Measurements from ENCODE around the gene DR1.
"Not testable (repeated sequence)": the region's sequence is repeated elsewhere in the genome, so short reads cannot be mapped to it uniquely, and the experiment has no call there.

Gene DR1

DNA sequence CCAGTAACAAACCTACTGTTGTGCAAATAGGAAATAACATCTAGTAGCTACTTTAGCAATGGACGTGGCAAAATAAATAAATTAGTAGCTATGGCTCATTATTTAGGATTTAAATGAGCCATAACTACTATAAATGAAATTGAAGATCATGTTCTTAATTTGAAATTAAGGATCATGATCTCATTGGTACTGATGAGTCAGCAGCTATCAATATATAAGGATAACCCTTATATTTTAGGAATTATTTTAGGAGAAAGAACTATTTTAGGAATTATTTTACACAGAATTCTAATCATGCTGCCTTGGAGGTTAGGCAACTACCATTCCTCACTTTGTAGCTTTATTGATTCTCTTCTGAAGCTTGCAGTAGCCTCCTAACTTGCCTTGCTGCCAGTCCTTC is 24.0 kb downstream of the DR1 start:
- TF ChIP-seq, protein P1, sequence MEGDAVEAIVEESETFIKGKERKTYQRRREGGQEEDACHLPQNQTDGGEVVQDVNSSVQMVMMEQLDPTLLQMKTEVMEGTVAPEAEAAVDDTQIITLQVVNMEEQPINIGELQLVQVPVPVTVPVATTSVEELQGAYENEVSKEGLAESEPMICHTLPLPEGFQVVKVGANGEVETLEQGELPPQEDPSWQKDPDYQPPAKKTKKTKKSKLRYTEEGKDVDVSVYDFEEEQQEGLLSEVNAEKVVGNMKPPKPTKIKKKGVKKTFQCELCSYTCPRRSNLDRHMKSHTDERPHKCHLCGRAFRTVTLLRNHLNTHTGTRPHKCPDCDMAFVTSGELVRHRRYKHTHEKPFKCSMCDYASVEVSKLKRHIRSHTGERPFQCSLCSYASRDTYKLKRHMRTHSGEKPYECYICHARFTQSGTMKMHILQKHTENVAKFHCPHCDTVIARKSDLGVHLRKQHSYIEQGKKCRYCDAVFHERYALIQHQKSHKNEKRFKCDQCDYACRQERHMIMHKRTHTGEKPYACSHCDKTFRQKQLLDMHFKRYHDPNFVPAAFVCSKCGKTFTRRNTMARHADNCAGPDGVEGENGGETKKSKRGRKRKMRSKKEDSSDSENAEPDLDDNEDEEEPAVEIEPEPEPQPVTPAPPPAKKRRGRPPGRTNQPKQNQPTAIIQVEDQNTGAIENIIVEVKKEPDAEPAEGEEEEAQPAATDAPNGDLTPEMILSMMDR (IDR thresholded peaks at IDR 0.05; ENCODE audit: low read depth, low read length), result no peak
- no peak overlapping the region for H3K4me3 ChIP-seq (replicated peaks in 1 of 2; ENCODE audit: low read depth in 2 of 2, low read length in 2 of 2)
- no peak for DNase-seq (ENCODE audit: low read depth in 2 of 2)

DNA sequence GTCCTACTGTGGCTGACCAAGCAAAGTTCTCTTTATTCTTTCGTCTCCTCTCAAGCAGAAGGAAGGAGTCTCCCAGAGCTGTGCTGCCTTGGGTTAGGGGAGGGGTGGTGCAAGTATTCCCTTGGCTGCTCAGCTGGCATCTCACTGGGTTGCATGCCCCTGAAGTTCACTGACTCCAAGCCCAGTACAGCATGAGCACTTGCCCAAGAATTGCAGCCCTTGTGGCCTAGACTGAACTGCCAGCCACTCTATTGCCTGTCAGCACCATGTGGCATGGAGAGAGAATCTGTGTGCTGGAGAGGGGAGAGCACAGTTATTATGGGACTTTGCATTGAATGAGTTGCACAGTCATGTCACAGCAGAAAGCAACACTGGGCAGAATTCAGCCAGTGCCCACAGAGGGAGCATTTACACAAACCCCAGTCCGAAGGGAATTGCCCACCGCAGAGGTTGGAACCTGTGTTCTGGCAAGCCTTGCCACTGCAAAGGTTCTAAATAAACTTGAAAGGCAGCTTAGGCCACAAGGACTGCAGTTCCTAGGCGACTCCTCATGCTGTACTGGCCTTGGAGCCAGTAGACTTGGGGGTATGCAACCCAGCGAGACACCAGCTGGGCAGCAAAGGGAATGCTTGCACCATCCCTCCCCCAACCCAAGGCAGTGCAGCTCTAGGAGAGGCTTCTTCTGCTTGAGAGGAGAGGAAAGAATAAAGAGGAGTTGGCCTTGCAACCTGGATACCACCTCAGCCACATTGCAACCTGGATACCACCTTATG is 28.8 kb downstream of the DR1 start:
- TF ChIP-seq, protein P1 (IDR thresholded peaks at IDR 0.05; ENCODE audit: low read depth, low read length), result no peak
- no peak overlapping the region for H3K4me3 ChIP-seq (replicated peaks in 1 of 2; ENCODE audit: low read depth in 2 of 2, low read length in 2 of 2)
- DNase-seq (ENCODE audit: low read depth in 2 of 2), result no peak

DNA sequence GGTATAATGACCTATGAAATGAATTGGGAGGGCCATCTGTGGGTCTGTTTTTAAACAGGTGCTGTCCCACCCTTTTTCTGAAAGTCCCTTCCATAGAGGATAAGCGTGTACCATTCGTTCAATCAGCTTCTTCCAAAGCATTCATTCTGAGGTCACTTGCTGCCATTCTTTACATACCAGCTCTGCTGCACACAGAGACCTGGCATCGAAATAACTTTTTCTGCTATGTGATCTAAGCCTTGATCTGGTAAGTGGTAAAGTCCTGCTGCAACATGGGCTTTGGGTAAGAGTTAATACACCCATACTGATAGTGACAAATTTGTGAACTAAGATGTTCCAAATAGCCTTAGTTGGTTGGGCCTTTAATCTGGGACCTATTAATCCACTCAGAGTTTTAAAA is 38.9 kb downstream of the DR1 start:
- TF ChIP-seq, protein P1 (IDR thresholded peaks at IDR 0.05; ENCODE audit: low read depth, low read length), result no peak
- DNase-seq (ENCODE audit: low read depth in 2 of 2), result no peak
- H3K4me3 ChIP-seq (replicated peaks in 1 of 2; ENCODE audit: low read depth in 2 of 2, low read length in 2 of 2), result no peak overlapping the region

DNA sequence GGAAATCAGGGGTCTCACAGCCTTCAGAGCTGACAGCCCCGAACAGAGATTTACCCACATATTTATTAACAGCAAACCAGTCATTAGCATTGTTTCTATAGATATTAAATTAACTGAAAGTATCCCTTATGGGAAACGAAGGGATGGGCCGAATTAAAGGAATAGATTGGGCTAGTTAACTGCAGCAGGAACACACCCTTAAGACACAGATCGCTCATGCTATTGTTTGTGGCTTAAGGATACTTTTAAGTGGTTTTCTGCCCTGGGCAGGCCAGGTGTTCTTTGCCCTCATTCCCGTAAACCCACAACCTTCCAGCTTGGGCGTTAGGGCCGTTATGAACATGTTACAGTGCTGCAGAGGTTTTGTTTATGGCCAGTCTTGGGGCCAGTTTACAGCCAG is 40.6 kb downstream of the DR1 start:
- not testable (repeated sequence) for H3K4me3 ChIP-seq (replicated peaks in 1 of 2; ENCODE audit: low read depth in 2 of 2, low read length in 2 of 2)

DNA sequence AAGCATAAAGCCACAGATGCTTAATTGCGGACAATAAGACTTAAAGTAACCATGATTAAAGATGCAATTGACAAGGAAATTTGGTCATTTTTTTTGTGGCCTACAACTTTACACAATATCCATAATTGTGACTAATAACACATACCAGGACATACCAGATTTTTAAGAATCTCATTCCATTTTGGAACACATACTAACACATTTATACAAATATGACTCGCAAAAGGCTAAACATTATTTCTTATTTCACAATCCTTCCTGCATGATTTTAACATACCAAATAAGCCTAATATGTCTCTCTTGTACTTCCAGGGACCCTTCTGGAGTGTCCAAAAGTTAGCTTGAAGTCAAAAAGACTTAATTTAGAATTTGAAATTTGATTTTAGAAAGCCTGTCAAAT is 48.8 kb downstream of the DR1 start:
- no peak overlapping the region for H3K4me3 ChIP-seq (replicated peaks in 1 of 2; ENCODE audit: low read depth in 2 of 2, low read length in 2 of 2)
- TF ChIP-seq, protein P1 (IDR thresholded peaks at IDR 0.05; ENCODE audit: low read depth, low read length), result no peak
- DNase-seq (ENCODE audit: low read depth in 2 of 2), result peak; percentile 9 to 47

More for the DNA sequence above, 40.6 kb downstream of the DR1 start:
- not testable (repeated sequence) for DNase-seq (ENCODE audit: low read depth in 2 of 2)

DNA sequence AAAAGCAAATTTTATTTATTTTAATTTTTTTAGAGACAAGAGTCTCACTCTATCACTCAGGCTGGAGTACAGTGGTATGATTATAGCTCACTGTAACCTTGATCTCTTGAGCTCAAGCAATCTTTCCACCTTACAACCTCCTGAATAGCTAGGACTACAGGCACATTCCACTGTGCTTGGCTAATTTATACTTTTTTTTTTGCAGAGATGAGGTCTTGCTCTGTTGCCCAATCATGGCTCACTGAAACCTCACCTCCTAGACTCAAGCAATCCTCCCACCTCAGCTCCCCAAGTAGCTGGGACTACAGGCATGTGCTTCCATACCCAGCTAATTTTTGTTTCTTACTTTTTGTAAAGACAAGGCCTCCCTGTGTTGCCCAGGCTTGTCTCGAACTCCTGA is 49.5 kb downstream of the DR1 start:
- peak in 1 of 2 donors; percentile 45 for DNase-seq (ENCODE audit: low read depth in 2 of 2)
- TF ChIP-seq, protein P1 (IDR thresholded peaks at IDR 0.05; ENCODE audit: low read depth, low read length), result no peak

DNA sequence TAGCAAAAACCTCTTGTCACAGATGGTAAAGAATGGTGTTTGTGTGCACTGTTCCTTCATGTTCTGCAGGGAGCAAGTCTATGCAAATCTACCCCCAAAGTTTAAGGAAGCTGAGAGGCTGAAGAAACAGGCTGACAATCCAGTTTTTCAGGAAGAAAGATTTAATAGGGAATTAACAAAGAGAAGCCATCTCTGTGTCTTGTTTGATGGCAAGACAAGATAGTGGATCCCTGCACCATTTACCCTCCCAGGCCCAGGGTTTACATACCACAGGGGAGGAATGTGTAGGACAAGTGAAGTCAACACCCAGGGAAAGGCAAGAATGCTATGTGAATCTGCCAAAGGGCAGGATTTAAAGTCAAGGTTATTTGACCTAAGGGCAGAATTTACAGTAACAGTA is 54.1 kb downstream of the DR1 start:
- DNase-seq (ENCODE audit: low read depth in 2 of 2), result no peak
- no peak overlapping the region for H3K4me3 ChIP-seq (replicated peaks in 1 of 2; ENCODE audit: low read depth in 2 of 2, low read length in 2 of 2)
- TF ChIP-seq, protein P1 (IDR thresholded peaks at IDR 0.05; ENCODE audit: low read depth, low read length), result no peak

More for the DNA sequence above, 49.5 kb downstream of the DR1 start:
- H3K4me3 ChIP-seq (replicated peaks in 1 of 2; ENCODE audit: low read depth in 2 of 2, low read length in 2 of 2), result no peak overlapping the region

Data from cardiac fibroblast (primary cell).